SK-N-MC (cell line): ENCODE data around the gene RPP14.
A peak's percentile ranks its signal among the peaks of the same experiment; 100 is the strongest.
"Not testable (repeated sequence)": the region's sequence is repeated elsewhere in the genome, so short reads cannot be mapped to it uniquely, and the experiment has no call there.

Experiments
- DNase-seq: peaks from one replicate; pipeline ENCODE4 v3.0.0-alpha.2; 2011; ENCODE audit warnings: low read depth, low spot score
- H3K27ac ChIP-seq: fragments of 200-600 bp; sonication (generic); 2 replicates; pipeline ENCODE4 v1.5.1; 2016; ENCODE audit warnings: mixed run types
- H3K36me3 ChIP-seq: fragments of 200-600 bp; sonication (generic); 2 replicates; pipeline ENCODE4 v1.6.1; 2017; ENCODE audit warnings: antibody characterized with exemption, low read length, mixed read lengths; ENCODE audit not compliant: insufficient read depth
- H3K4me3 ChIP-seq: fragments of 200-600 bp; sonication (generic); 2 replicates; pipeline ENCODE4 v1.5.1; 2016
- H3K9ac ChIP-seq: fragments of 200-600 bp; sonication (generic); 2 replicates; pipeline ENCODE4 v1.8.0; 2017; ENCODE audit warnings: mixed run types, mixed read lengths; ENCODE audit not compliant: insufficient read length
- H3K9me3 ChIP-seq: fragments of 200-600 bp; sonication (generic); 2 replicates; pipeline ENCODE4 v1.6.1; 2017; ENCODE audit warnings: low read depth, mild to moderate bottlenecking, antibody characterized with exemption, low read length, moderate library complexity, mixed read lengths
- EZH2 ChIP-seq: fragments of 200-600 bp; sonication (generic); IDR thresholded peaks from one replicate; pipeline ENCODE4 v1.6.1; 2017; ENCODE audit warnings: antibody characterized with exemption
- FOXP2 ChIP-seq: optimal IDR thresholded peaks from 2 replicates; pipeline ENCODE3; 2011; ENCODE audit warnings: mild to moderate bottlenecking, moderate library complexity; ENCODE audit not compliant: insufficient read depth; ENCODE audit errors: extremely low read length, control extremely low read depth
- POLR2AphosphoS5 ChIP-seq: IDR thresholded peaks from 2 replicates; pipeline ENCODE4 v1.6.1; 2012; ENCODE audit warnings: mild to moderate bottlenecking, low read depth, low read length, borderline replicate concordance

The RPP14 gene

DNA sequence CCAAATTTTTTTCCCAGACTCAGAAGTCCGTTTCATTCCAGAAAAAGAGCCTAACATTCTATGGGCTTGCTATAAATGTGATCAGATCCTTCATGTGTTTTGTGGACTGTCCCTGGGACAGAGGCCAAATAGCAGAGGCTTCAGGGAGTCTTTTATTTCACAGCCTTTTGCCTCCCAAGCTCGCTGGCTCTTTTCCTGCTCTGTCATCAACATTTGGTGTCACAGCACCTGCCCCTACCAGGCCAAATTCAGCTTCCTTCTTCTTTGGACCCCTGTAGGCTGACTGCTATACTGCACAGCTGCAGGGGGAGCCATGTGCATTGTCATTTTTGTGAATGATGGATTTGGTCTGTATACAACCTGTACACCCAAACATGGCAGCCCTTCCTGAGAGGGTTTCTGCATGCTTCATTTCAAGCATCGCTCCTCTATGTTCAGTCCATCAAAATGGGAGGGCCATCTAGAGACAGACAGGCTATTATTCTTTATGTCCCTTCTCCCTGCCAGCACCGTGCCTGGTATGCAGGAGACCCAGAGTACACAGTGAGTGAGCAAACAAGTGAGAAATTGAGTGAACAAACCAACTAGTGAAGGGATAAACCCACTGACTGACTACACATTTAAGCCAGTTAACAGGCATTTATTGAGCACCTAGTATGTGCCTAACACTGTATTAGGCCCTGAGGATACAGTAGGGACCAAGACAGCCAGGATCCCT lies 17.9 kb upstream of the RPP14 start:
- H3K36me3 ChIP-seq: peaks cover 55% of the 10 kb centered on the region
- TF ChIP-seq EZH2 (no peak), FOXP2 (no peak), POLR2AphosphoS5 (no peak)
- DNase-seq: no peak
- H3K27ac ChIP-seq: peak overlapping the region; percentile 57; the same call in 1 of the 2 replicates
- no peaks in the 10 kb centered on the region for H3K9me3 ChIP-seq
- H3K4me3 ChIP-seq: no peak overlapping the region
- no peak overlapping the region for H3K9ac ChIP-seq

DNA sequence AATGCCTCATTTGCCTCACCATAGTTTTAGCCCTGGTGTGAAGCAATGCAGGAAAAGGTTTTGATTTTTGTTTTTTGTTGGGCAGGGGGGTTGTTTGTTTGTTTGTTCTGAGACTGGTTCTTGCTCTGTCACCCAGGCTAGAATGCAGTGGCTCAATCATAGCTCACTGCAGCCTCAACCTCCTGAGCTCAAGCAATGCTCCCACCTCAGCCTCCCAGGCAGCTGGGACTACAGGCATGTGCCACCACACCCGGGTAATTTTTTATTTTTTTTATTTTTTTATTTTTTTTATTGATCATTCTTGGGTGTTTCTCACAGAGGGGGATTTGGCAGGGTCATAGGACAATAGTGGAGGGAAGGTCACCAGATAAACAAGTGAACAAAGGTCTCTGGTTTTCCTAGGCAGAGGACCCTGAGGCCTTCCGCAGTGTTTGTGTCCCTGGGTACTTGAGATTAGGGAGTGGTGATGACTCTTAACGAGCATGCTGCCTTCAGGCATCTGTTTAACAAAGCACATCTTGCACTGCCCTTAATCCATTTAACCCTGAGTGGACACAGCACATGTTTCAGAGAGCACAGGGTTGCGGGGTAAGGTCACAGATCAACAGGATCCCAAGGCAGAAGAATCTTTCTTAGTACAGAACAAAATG lies 17.0 kb upstream of the RPP14 start:
- H3K36me3 ChIP-seq: peaks cover 55% of the 10 kb centered on the region
- H3K9me3 ChIP-seq, H3K27ac ChIP-seq, H3K9ac ChIP-seq, H3K4me3 ChIP-seq, DNase-seq: not testable (repeated sequence)

DNA sequence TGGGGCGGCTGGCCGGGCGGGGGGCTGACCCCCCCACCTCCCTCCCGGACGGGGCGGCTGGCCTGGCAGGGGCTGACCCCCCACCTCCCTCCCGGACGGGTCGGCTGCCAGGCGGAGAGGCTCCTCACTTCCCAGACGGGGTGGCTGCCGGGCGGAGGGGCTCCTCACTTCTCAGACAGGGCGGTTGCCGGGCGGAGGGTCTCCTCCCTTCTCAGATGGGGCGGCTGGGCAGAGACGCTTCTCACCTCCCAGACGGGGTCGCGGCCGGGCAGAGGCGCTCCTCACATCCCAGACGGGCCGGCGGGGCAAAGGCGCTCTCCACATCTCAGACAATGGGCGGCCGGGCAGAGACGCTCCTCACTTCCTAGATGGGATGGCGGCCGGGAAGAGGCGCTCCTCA lies 15.6 kb upstream of the RPP14 start:
- peaks cover 49% of the 10 kb centered on the region for H3K36me3 ChIP-seq
- DNase-seq, H3K9ac ChIP-seq, H3K27ac ChIP-seq, H3K4me3 ChIP-seq, H3K9me3 ChIP-seq: not testable (repeated sequence)

DNA sequence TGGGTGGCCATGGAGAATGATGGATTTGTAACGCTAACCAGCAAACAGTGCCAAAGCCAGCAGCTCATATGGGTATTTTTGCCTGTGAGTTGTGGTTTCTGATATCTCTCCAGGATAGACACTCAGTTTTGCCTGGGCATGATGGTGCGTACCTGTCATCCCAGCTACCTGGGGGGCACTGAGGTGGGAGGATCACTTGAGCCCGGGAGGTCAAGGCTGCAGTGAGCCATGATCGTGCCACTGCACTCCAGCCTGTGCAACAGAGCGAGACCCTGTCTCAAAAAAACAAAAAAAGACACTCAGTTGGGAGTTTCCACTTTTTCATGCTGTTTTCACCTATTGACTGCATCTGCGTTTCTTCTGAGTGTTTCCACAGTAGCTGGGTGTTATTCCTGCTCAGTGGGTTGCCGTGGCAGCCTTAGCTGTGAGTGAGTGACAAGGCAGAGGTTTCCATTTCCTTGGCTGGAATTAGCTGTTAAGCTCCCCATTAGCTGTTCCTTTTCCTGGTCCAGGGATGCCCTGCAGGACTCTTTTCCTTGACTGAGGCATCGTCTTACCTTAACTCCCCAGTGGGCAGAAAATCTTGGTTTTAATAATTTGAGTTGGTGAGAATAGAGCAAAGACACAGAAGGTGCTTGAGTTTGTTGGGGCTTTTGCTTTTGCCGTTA lies 14.2 kb upstream of the RPP14 start:
- Histone ChIP-seq H3K36me3 (peaks cover 42% of the 10 kb centered on the region), H3K4me3 (no peak overlapping the region), H3K9me3 (no peaks in the 10 kb centered on the region), H3K27ac (no peak overlapping the region), H3K9ac (no peak overlapping the region)
- DNase-seq: no peak
- no peak for TF ChIP-seq FOXP2
- TF ChIP-seq EZH2: no peak
- TF ChIP-seq POLR2AphosphoS5: no peak

DNA sequence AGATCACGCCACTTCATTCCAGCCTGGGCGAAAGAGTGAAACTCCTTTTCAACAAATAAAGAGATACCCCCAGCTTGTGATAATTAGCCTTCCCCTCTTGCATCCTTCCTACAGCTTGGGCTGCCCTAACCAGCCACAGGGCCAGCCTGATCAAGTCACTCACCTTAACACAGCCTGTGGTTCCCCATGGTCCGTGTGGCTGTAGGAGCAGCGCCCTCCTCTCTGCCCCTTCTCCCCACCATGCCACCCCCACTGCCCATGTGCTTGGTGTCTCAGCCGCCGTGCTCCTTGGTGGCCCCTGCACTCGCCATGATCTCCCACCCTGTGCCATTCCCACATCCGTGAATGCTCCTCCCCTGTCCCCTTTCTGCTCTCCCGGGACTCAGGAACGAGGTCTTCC lies 13.2 kb upstream of the RPP14 start:
- H3K4me3 ChIP-seq: no peak overlapping the region
- no peaks in the 10 kb centered on the region for H3K9me3 ChIP-seq
- TF ChIP-seq EZH2 (no peak), POLR2AphosphoS5 (no peak), FOXP2 (no peak)
- no peak for DNase-seq
- no peak overlapping the region for H3K9ac ChIP-seq
- 0 out of 2 replicates have a peak overlapping the region, but pooled peaks have one; percentile 60 for H3K27ac ChIP-seq
- peaks cover 32% of the 10 kb centered on the region for H3K36me3 ChIP-seq

DNA sequence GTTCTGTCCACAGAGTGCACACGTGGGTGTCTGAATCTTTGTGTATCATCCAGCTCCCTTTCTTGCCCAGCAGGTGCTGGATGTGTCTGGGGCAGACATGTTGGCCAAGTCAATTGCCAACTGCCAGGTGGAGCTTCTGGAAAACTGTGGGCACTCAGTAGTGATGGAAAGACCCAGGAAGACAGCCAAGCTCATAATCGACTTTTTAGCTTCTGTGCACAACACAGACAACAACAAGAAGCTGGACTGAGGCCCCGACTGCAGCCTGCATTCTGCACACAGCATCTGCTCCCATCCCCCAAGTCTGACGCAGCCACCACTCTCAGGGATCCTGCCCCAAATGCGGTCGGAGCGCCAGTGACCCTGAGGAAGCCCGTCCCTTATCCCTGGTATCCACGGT lies 12.5 kb upstream of the RPP14 start:
- no peak overlapping the region for H3K9ac ChIP-seq
- no peak overlapping the region for H3K4me3 ChIP-seq
- peaks cover 25% of the 10 kb centered on the region; the same call in 1 of the 2 replicates for H3K36me3 ChIP-seq
- no peak for TF ChIP-seq EZH2
- no peak for TF ChIP-seq FOXP2
- no peak for TF ChIP-seq POLR2AphosphoS5
- no peaks in the 10 kb centered on the region for H3K9me3 ChIP-seq
- peak overlapping the region; percentile 60; the same call in 1 of the 2 replicates for H3K27ac ChIP-seq
- DNase-seq: no peak

DNA sequence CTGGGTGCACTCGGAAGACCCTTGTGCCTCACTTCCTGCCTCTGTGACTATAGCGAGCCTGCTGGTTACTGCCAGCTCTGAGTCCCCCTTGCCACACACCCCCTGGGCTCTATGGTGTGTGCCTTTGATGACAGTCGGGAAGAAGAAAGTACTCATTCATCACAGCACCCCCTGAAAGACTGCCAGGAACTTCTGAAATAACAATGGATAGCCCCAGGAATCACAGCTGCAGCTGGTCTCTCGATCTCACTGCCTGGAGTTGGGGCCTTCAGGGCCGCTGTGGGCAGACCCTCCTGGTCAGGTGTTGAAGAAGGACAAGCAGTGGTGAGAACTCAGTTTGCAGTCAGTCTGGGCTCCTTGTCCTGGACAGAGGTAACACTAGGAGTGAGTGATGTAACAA lies 9.8 kb upstream of the RPP14 start:
- Histone ChIP-seq H3K36me3 (peaks cover 22% of the 10 kb centered on the region; the same call in 1 of the 2 replicates), H3K4me3 (no peak overlapping the region), H3K27ac (peak overlapping the region; percentile 64), H3K9ac (no peak overlapping the region), H3K9me3 (no peaks in the 10 kb centered on the region)
- DNase-seq: no peak
- TF ChIP-seq EZH2 (no peak), POLR2AphosphoS5 (0 out of 2 replicates have a peak, but pooled peaks have one; percentile 10), FOXP2 (no peak)

DNA sequence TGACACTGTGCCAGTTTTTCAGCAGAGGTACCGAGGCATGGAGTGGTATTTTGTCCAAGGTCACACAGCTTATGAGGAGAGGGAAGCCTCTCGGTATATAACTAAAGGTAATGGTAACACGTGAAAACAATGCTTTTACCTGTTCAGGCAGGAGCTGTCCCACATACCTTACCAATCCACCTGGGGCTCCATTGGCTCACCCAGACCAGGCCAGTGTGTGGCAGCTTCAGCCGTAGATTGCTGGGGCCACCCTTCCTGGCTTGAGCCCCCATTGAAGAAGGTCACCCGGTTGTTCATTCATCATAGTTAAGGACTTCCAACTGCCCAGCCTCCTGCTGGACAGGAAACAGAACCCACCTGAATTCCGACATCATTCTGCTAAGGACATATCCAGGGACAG lies 9.2 kb upstream of the RPP14 start:
- Histone ChIP-seq H3K4me3 (no peak overlapping the region), H3K36me3 (peaks cover 16% of the 10 kb centered on the region; the same call in 1 of the 2 replicates), H3K9me3 (no peaks in the 10 kb centered on the region), H3K9ac (no peak overlapping the region), H3K27ac (peak overlapping the region; percentile 64; the same call in 1 of the 2 replicates)
- TF ChIP-seq POLR2AphosphoS5 (no peak; the same call in 1 of the 2 replicates), FOXP2 (no peak), EZH2 (no peak)
- no peak for DNase-seq

DNA sequence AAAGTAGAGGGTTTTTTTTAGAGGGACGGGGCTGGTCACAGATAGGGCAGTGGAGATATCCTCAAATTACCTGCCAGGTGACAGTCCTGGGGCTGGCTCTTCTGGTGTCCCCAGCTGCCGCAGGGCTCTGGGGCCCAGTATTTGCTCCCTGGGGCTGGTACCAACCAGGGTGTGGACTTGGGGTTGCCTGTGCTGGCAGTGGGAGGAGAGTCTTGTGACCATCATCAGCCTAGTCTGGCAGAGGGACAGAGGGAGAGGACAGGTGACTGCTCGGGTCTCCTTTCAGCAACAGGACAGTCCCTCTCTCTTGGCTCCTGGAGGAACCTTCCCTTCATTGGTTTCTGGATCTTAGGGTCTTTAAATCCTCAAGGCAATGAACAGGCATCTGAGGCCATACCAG lies 7.9 kb upstream of the RPP14 start:
- no peak overlapping the region for H3K9ac ChIP-seq
- DNase-seq: no peak
- H3K9me3 ChIP-seq: no peaks in the 10 kb centered on the region
- no peak overlapping the region for H3K4me3 ChIP-seq
- peak; percentile 4; the same call in 1 of the 2 replicates for TF ChIP-seq POLR2AphosphoS5
- no peak for TF ChIP-seq FOXP2
- TF ChIP-seq EZH2: no peak
- no peak overlapping the region for H3K27ac ChIP-seq
- peaks cover 11% of the 10 kb centered on the region; the same call in 1 of the 2 replicates for H3K36me3 ChIP-seq
